ENCODE data around the gene FAM234B.
"Not testable (repeated sequence)": the region's sequence is repeated elsewhere in the genome, so short reads cannot be mapped to it uniquely, and the experiment has no call there.

Gene FAM234B

DNA sequence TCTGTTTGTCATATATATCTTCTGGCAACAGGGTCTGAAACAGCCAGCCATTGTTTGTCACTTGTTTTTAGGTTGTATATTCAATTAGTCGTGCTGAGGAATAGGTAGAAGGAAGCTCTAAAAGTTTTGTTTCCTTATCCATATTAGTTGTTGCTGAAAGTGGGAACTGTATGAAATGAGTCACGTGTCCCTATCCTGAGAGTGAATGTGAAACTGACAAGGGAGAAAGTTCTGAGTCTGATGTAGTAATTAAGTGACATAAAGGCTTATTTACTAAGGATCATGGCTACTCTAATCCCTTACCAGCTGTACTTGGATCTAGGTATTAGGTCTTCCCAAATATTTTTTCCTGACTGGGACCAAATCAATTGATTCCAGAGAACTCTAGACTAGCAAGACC, 16.4 kb downstream of the FAM234B start:
- DNase-seq (ENCODE audit: low read depth in 2 of 3, low spot score in 1 of 3) = no peak

DNA sequence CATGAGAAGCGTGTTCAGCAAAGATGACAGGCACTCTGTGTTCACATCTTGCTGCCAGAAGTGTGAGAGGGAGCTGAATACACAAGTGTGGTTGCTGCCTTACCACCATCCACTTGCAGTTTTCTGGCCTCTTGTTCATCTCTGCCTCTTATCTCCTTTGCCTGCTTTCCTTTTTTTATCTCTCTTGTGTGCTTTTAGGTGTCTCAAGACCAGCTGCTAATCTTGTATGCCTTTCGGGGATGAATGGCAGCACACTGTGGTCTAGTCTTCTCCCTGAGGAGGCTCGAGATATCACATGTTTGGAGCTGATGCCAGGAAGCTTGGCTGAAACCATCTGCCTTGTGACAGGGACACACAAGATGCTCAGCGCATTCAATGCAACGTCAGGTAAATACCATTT, 17.2 kb downstream of the FAM234B start:
- DNase-seq (ENCODE audit: low read depth in 2 of 3, low spot score in 1 of 3) = no peak

DNA sequence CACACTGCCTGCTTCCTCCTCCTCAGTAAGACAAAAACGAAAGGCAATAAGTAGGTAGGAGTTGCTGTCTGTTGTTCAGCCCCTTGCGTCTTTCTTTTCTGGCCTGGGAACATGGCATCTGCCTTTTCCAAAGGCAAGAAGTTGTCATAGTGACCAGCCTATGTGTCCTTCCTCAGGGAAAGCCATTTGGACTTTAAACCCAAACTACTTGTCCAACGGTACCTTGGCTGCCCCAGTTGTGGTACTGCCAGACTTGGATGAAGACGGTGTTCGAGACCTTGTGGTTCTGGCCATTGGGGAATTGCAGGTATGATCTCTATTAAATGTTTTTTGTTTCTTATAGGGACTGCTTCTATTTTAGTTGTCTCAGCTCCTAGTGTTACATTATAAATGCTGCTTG, 18.5 kb downstream of the FAM234B start:
- no peak for DNase-seq (ENCODE audit: low read depth in 2 of 3, low spot score in 1 of 3)

DNA sequence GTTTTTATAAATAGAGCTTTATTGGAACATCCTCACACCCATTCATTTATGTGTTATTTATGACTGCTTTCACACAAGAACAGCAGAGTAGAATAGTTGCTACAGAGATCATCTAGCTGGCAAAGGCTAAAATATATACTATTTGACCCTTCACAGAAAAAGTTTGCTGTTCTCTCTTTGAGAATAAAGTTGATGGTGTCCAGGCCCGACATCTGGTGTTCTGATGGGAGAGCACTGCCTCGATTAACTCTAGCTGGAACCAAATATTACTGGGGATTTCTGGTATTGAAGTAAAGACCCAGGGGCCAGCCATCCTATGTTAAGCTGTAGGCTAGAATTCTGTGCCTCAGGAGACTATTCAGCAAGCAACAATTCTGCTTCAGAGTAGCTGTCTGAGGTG, 21.8 kb downstream of the FAM234B start:
- DNase-seq (ENCODE audit: low read depth in 2 of 3, low spot score in 1 of 3) = no peak

GRCh38 chr12:13066459-13066858, 22.3 kb downstream of the FAM234B start:
- no peak for DNase-seq (ENCODE audit: low read depth in 2 of 3, low spot score in 1 of 3)

- no peak for DNase-seq (ENCODE audit: low read depth in 2 of 3, low spot score in 1 of 3)
Observed at GRCh38 chr12:13067322-13067721, 23.1 kb downstream of the FAM234B start.

DNA sequence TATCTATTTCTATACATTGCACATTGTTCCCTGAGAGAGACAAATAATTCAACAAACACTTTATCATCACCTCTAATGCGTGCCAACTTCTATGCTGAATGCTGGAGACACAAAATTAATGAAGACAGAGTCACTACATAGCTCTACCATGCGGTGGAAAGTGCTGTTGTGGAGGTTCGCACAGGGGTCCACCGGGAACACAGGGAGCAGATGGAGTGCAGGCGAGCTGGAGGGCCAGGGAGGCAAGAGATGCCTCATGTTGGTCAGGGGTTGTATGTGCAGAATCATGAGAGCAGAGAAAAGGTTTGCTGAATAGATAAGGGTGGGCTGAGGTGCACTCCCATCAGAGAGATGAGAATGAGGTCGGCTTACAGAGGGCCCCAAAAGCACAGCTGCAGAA, 25.2 kb downstream of the FAM234B start:
- DNase-seq (ENCODE audit: low read depth in 2 of 3, low spot score in 1 of 3) = no peak

DNA sequence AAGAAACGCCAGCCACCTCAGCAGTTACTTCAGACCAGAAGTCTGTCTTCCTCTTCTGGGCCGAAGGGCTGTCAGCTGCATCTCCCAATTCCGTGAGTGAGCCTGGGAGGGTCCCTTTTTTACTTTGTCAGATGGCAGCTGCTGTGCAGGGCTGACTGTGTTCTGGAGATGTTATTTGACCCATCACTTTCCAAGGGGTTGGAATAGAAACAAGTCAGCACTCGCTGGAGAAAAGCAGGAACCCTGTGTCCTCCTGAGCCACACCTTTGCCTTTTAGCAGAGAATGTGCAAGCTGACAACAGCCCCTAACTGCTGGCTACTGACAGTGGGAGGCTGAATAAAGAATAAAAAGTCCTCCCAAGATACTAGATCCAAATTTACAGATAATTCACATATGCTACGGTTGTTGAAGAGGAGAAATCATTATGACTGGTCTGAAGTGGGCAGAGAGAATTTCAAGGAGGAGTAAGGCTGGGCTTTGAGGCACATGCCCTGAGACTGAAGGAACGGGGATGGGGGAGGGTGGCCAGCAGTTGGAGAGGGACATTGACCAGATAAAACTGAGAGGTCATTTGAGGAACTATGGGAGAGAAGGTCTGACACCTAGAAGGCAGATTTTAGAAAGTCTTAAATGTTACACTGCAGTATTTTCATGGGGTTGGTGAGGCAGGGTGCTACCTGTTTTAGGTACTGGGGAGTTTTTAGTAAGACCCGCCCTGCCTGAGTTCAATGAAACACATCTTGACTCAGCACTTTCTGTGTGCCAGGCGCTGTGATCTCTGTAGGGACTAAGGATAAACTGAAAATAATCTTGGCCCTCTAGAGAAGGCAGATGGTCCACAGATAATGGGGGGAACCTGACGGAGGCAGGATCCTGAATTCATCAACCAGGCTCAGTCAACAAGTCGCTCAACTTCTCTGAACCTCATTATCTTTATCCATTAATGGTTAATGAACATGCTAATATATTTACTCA, 27.4 kb downstream of the FAM234B start:
- no peak for DNase-seq (ENCODE audit: low read depth in 2 of 3, low spot score in 1 of 3)

DNA sequence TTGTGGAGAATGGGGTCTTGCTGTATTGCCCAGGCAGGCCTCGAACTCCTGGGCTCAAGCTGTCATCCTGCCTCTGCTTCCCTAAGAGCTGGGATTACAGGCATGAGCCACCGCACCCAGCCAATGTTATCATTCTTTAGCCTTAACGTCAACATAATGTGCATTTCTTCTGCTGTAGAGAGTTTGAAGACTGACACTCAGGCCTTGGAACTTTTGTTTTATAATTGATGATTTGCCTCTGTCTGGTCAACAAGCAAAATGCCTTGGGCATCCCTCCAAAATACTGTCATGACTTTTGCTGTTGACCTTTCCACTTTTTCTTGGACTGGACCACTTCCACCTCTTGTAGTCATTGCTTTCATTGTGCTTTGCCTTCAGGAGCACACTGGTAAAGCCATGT, 29.0 kb downstream of the FAM234B start:
- DNase-seq (ENCODE audit: low read depth in 2 of 3, low spot score in 1 of 3) = no peak

DNA sequence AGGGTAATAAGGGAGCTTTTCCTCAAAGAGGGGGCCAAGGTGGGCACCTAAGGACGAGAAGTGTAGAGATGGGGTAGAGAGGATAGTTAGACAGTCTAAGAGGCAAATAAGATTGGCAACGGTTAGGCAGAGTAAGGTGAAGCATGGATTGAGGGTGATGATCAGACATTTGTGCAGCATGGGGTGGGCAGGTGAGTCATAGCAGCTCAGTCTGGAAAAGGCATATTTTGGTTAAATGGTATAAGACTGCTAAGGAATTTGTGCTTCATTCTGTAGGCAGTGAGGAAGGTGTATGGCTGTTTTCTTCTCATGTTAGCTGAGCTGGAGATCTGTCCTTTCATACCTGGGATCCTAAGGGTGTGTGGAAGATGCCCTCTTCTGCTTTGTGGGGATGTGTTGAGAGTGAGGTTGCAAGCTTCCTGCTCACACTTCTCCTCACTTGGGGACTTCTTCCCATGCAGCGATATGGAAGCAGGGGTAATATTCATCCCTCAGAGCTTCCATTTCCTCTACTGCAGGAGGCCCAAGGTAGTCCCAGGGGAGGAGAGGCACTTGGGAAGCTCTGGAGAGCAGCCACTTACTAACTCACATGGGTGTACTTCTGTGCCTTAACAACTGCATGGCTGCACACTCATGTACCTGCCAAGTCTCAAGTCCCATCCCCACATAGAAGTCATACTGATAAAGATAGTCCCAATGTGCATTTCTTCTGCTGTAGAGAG, 30.4 kb downstream of the FAM234B start:
- no peak for DNase-seq (ENCODE audit: low read depth in 2 of 3, low spot score in 1 of 3)

DNA sequence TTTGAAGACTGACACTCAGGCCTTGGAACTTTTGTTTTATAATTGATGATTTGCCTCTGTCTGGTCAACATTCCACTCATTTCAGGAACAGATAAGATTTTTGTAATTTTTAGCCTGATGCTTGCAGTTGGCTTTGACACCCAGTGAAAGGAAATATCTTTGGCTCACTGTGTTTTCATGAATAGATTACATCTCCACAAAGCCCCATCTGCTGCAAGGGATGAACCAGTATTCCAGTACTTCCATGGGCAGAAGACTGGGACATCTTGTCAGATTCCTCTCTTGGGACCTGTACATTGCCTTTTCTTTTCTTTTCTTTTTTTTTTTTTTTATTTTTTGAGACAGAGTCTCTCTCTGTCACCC, 30.9 kb downstream of the FAM234B start:
- no peak for DNase-seq (ENCODE audit: low read depth in 2 of 3, low spot score in 1 of 3)

GRCh38 chr12:13075786-13076570, 31.8 kb downstream of the FAM234B start:
- DNase-seq (ENCODE audit: low read depth in 2 of 3, low spot score in 1 of 3) = no peak

- no peak for DNase-seq (ENCODE audit: low read depth in 2 of 3, low spot score in 1 of 3)
Observed at GRCh38 chr12:13079440-13079906, 35.3 kb downstream of the FAM234B start.

GRCh38 chr12:13080266-13080665, 36.1 kb downstream of the FAM234B start:
- DNase-seq (ENCODE audit: low read depth in 2 of 3, low spot score in 1 of 3) = no peak

GRCh38 chr12:13082861-13083260, 38.7 kb downstream of the FAM234B start:
- DNase-seq (ENCODE audit: low read depth in 2 of 3, low spot score in 1 of 3) = no peak

DNA sequence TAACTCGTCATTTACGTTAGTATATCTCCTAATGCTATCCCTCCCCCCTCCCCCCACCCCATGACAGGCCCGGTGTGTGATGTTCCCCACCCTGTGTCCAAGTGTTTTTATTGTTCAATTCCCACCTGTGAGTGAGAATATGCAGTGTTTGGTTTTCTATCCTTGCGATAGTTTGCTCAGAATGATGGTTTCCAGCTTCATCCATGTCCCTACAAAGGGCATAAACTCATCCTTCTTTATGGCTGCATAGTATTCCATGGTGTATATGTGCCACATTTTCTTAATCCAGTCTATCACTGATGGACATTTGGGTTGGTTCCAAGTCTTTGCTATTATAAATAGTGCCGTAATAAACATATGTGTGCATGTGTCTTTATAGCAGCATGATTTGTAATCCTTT, 39.5 kb downstream of the FAM234B start:
- DNase-seq (ENCODE audit: low read depth in 2 of 3, low spot score in 1 of 3) = not testable (repeated sequence)

GRCh38 chr12:13084898-13085640, 40.9 kb downstream of the FAM234B start:
- DNase-seq (ENCODE audit: low read depth in 2 of 3, low spot score in 1 of 3) = no peak

- no peak for DNase-seq (ENCODE audit: low read depth in 2 of 3, low spot score in 1 of 3)
Observed at GRCh38 chr12:13085968-13086686, 41.9 kb downstream of the FAM234B start.

DNA sequence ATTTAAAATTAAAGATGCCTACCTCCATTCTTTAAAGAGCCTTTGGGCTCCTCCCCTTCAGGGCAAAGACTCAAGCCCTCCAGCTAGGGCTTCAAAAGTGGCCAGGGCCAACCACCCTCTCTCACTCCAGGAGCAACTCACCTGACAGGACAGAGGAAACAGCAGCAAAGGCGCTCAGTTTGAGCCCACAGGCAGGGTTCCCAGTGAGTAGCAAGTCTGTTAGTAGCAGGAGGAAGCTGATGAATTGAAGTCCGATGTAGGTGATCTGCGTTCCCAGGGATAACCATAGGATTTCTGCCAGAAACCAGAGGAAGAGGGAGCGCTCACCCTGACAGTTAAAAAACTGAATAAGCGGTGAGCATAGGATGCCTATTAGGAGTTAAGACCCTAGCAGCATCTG, 43.6 kb downstream of the FAM234B start:
- no peak for DNase-seq (ENCODE audit: low read depth in 2 of 3, low spot score in 1 of 3)

GRCh38 chr12:13088496-13088895, 44.3 kb downstream of the FAM234B start:
- DNase-seq (ENCODE audit: low read depth in 2 of 3, low spot score in 1 of 3) = no peak

Measured in stimulated activated CD4-positive, alpha-beta T cell treated with anti-CD3 and anti-CD28 coated beads, Interleukin-12 subunit alpha, Interleukin-12 subunit beta, amount 100 ng/mL, for 48 hours (primary cell).